Measurements from ENCODE around the gene BCAR1. TPM values are rescaled to one million over a fixed set of nuclear protein-coding genes. Genes with fewer than 3 reads are reported as not detected.

Gene BCAR1
- total RNA-seq, 1 donor from 2014 or later = 182 TPM

GRCh38 chr16:75252946-75253911 is 1.8 kb upstream of the BCAR1 start:
- H3K4me1 Mint-ChIP-seq (ENCODE audit: unreplicated experiment) = peaks cover 59% of the 10 kb centered on the region

GRCh38 chr16:75252049-75252864 is 833 bp upstream of the BCAR1 start:
- Mint-ChIP-seq H3K4me1 (ENCODE audit: unreplicated experiment) (peaks cover 63% of the 10 kb centered on the region), H3K27ac (ENCODE audit: unreplicated experiment) (peak overlapping the region; percentile 92), H3K9me3 (ENCODE audit: unreplicated experiment) (no peaks in the 10 kb centered on the region), H3K27me3 (ENCODE audit: unreplicated experiment) (peaks cover 21% of the 10 kb centered on the region), H3K36me3 (ENCODE audit: low read depth, unreplicated experiment) (peaks cover 4% of the 10 kb centered on the region), H3K4me3 (ENCODE audit: unreplicated experiment) (peak overlapping the region; percentile 79)
- no peak for DNase-seq (ENCODE audit: low spot score)
- no peak for TF ChIP-seq CTCF (IDR thresholded peaks at IDR 0.05; ENCODE audit: unreplicated experiment)

More at GRCh38 chr16:75252946-75253911, 1.8 kb upstream of the BCAR1 start:
- Mint-ChIP-seq H3K27me3 (ENCODE audit: unreplicated experiment) (peaks cover 18% of the 10 kb centered on the region), H3K4me3 (ENCODE audit: unreplicated experiment) (peak overlapping the region; percentile 86), H3K27ac (ENCODE audit: unreplicated experiment) (peak overlapping the region; percentile 93), H3K36me3 (ENCODE audit: low read depth, unreplicated experiment) (peaks cover 2% of the 10 kb centered on the region), H3K9me3 (ENCODE audit: unreplicated experiment) (no peaks in the 10 kb centered on the region)
- DNase-seq (ENCODE audit: low spot score) = peak; percentile 63
- no peak for TF ChIP-seq CTCF (IDR thresholded peaks at IDR 0.05; ENCODE audit: unreplicated experiment)

- no peaks in the 10 kb centered on the region for H3K9me3 Mint-ChIP-seq (ENCODE audit: unreplicated experiment)
- no peak overlapping the region for H3K27ac Mint-ChIP-seq (ENCODE audit: unreplicated experiment)
- peaks cover 75% of the 10 kb centered on the region for H3K4me1 Mint-ChIP-seq (ENCODE audit: unreplicated experiment)
Measured at GRCh38 chr16:75250809-75251279, 580 bp downstream of the BCAR1 start.

GRCh38 chr16:75250089-75250808 is 1.2 kb downstream of the BCAR1 start:
- Mint-ChIP-seq H3K27me3 (ENCODE audit: unreplicated experiment) (peaks cover 27% of the 10 kb centered on the region), H3K4me1 (ENCODE audit: unreplicated experiment) (peaks cover 72% of the 10 kb centered on the region), H3K4me3 (ENCODE audit: unreplicated experiment) (peak overlapping the region; percentile 94), H3K27ac (ENCODE audit: unreplicated experiment) (peak overlapping the region; percentile 77), H3K9me3 (ENCODE audit: unreplicated experiment) (no peaks in the 10 kb centered on the region), H3K36me3 (ENCODE audit: low read depth, unreplicated experiment) (peaks cover 10% of the 10 kb centered on the region)
- TF ChIP-seq CTCF (IDR thresholded peaks at IDR 0.05; ENCODE audit: unreplicated experiment) = no peak
- no peak for DNase-seq (ENCODE audit: low spot score)

More at GRCh38 chr16:75250809-75251279, 580 bp downstream of the BCAR1 start:
- TF ChIP-seq CTCF (IDR thresholded peaks at IDR 0.05; ENCODE audit: unreplicated experiment) = no peak
- DNase-seq (ENCODE audit: low spot score) = no peak
- peaks cover 10% of the 10 kb centered on the region for H3K36me3 Mint-ChIP-seq (ENCODE audit: low read depth, unreplicated experiment)
- peak overlapping the region; percentile 94 for H3K4me3 Mint-ChIP-seq (ENCODE audit: unreplicated experiment)
- H3K27me3 Mint-ChIP-seq (ENCODE audit: unreplicated experiment) = peaks cover 25% of the 10 kb centered on the region

Measured in endothelial cell (in vitro differentiated cells).